Measurements from ENCODE around the gene MAT1A. TPM values are rescaled to one million over a fixed set of nuclear protein-coding genes. Genes with fewer than 3 reads are reported as not detected.
A peak's percentile ranks its signal among the peaks of the same experiment; 100 is the strongest.

MAT1A gene
- total and polyA plus RNA-seq, 2 of the 13 experiments (the other 11 are each of a cell fraction or from before 2014, with no cell fraction given): 57.1 to 76.9 TPM

- TF ChIP-seq SOX13 (IDR thresholded peaks at IDR 0.05) (no peak), SOX13 (CRISPR knock-in tag; conservative IDR thresholded peaks at IDR 0.05 in 1 of 2, IDR thresholded peaks at IDR 0.05 in 1 of 2) (peak in 1 of 2 experiments; percentile 49; a peak in 1 of 4 replicates), FOXA1 (IDR thresholded peaks at IDR 0.05) (no peak), FOXA1 (CRISPR knock-in tag; IDR thresholded peaks at IDR 0.05) (peak; percentile 48; the same call in 1 of the 2 replicates), ZNF260 (CRISPR knock-in tag; IDR thresholded peaks at IDR 0.05; ENCODE audit: borderline replicate concordance, low read depth) (no peak), GATAD2A (CRISPR knock-in tag; IDR thresholded peaks at IDR 0.05) (peak; percentile 66), NR2F6 (IDR thresholded peaks at IDR 0.05) (peak; percentile 57), NR2F6 (CRISPR knock-in tag; IDR thresholded peaks at IDR 0.05) (peak; percentile 48; the same call in 1 of the 2 replicates), HDAC2 (CRISPR knock-in tag; IDR thresholded peaks at IDR 0.05) (0 out of 2 replicates have a peak, but pooled peaks have one; percentile 21), PCBP1 (IDR thresholded peaks at IDR 0.05; ENCODE audit: borderline replicate concordance, low read depth, low read length) (no peak), PTBP1 (IDR thresholded peaks at IDR 0.05; ENCODE audit: low read depth, low read length, poor library complexity, severe bottlenecking) (no peak), ZNF143 (CRISPR knock-in tag; IDR thresholded peaks at IDR 0.05) (0 out of 2 replicates have a peak, but pooled peaks have one; percentile 43), ZKSCAN1 (IDR thresholded peaks at IDR 0.05; ENCODE audit: low read length) (no peak), ZNF101 (CRISPR knock-in tag; IDR thresholded peaks at IDR 0.05; ENCODE audit: borderline replicate concordance, low read depth) (no peak), FOXP1 (IDR thresholded peaks at IDR 0.05) (peak; percentile 79), FOXP1 (CRISPR knock-in tag; IDR thresholded peaks at IDR 0.05) (peak; percentile 94), MED8 (CRISPR knock-in tag; IDR thresholded peaks at IDR 0.05; ENCODE audit: insufficient replicate concordance) (no peak), ZNF235 (CRISPR knock-in tag; IDR thresholded peaks at IDR 0.05; ENCODE audit: borderline replicate concordance) (no peak), ZMYM3 (CRISPR knock-in tag; IDR thresholded peaks at IDR 0.05) (peak; percentile 32; the same call in 1 of the 2 replicates), ZBTB25 (CRISPR knock-in tag; IDR thresholded peaks at IDR 0.05) (no peak), HMGXB4 (CRISPR knock-in tag; IDR thresholded peaks at IDR 0.05; ENCODE audit: borderline replicate concordance in 1 of 2, low read depth in 1 of 2) (no peak), ZNF512B (CRISPR knock-in tag; IDR thresholded peaks at IDR 0.05; ENCODE audit: borderline replicate concordance) (0 out of 2 replicates have a peak, but pooled peaks have one; percentile 28), ARID5B (CRISPR knock-in tag; IDR thresholded peaks at IDR 0.05) (peak; percentile 59)
Observed at GRCh38 chr10:80320377-80320776, 30.9 kb upstream of the MAT1A start (continued).

Measured in HepG2 (cell line).